HL-60/S4 treated with retinoic acid at 250 ng/mL for 4 days and 3 days (cell line): ENCODE measurements around the gene CCDC3.
"Not testable (repeated sequence)": the region's sequence is repeated elsewhere in the genome, so short reads cannot be mapped to it uniquely, and the experiment has no call there.

Source experiments
- in situ Hi-C: fragments of 300-500 bp; cut with MboI; formaldehyde crosslinking; loops from 2 replicates; pipeline ENCODE4 v1.7.0; 2022; ENCODE audit warnings: low sequenced_read_pairs

The CCDC3 gene

GRCh38 chr10:12897278-12897677, 104.2 kb downstream of the CCDC3 start:
- in situ Hi-C loops: no loop called here

- in situ Hi-C loops: no loop called here
These were observed 105.3 kb downstream of the CCDC3 start for GRCh38 chr10:12896251-12896650.

- in situ Hi-C loops: no loop called here
These were observed 108.6 kb downstream of the CCDC3 start for GRCh38 chr10:12892924-12893323.

- in situ Hi-C loops: no loop called here
These were observed 110.6 kb downstream of the CCDC3 start for GRCh38 chr10:12890958-12891357.

GRCh38 chr10:12888470-12888869, 113.0 kb downstream of the CCDC3 start:
- in situ Hi-C loops: no loop called here

GRCh38 chr10:12887780-12888179, 113.7 kb downstream of the CCDC3 start:
- in situ Hi-C loops: no loop called here

- in situ Hi-C loops: no loop called here
These were observed 116.7 kb downstream of the CCDC3 start for GRCh38 chr10:12884851-12885250.

GRCh38 chr10:12880423-12880822, 121.1 kb downstream of the CCDC3 start:
- in situ Hi-C loops: no loop called here

- in situ Hi-C loops: no loop called here
These were observed 124.4 kb downstream of the CCDC3 start for GRCh38 chr10:12877150-12877549.

GRCh38 chr10:12876266-12876665, 125.2 kb downstream of the CCDC3 start:
- in situ Hi-C loops: no loop called here

- in situ Hi-C loops: no loop called here
These were observed 126.4 kb downstream of the CCDC3 start for GRCh38 chr10:12875100-12875499.

- in situ Hi-C loops: no loop called here
These were observed 127.0 kb downstream of the CCDC3 start for GRCh38 chr10:12874501-12874900.

GRCh38 chr10:12873172-12873571, 128.3 kb downstream of the CCDC3 start:
- in situ Hi-C loops: no loop called here

GRCh38 chr10:12872577-12872976, 128.9 kb downstream of the CCDC3 start:
- in situ Hi-C loops: no loop called here

GRCh38 chr10:12869427-12869826, 132.1 kb downstream of the CCDC3 start:
- in situ Hi-C loops: no loop called here

GRCh38 chr10:12868229-12868628, 133.3 kb downstream of the CCDC3 start:
- in situ Hi-C loops: no loop called here

GRCh38 chr10:12865515-12865914, 136.0 kb downstream of the CCDC3 start:
- in situ Hi-C loops: not testable (repeated sequence)

- in situ Hi-C loops: no loop called here
These were observed 139.1 kb downstream of the CCDC3 start for GRCh38 chr10:12862459-12862858.

GRCh38 chr10:12854988-12855387, 146.5 kb downstream of the CCDC3 start:
- in situ Hi-C loops: no loop called here

- in situ Hi-C loops: no loop called here
These were observed 148.8 kb downstream of the CCDC3 start for GRCh38 chr10:12852687-12853086.

- in situ Hi-C loops: no loop called here
These were observed 152.0 kb downstream of the CCDC3 start for GRCh38 chr10:12849319-12850181.

- in situ Hi-C loops: no loop called here
These were observed 152.9 kb downstream of the CCDC3 start for GRCh38 chr10:12848439-12849173.
